GM18858 (cell line): Measurements from ENCODE around the gene BNC2.

ENCODE experiments used
- ATAC-seq: cut with Tn5 transposase; IDR thresholded peaks from one replicate; pipeline ENCODE4 v1.9.1; 2021; ENCODE audit not compliant: unreplicated experiment

Gene BNC2

GRCh38 chr9:16429671-16430070 lies 440.8 kb downstream of the BNC2 start:
- ATAC-seq, result no peak

- ATAC-seq, result no peak
These were observed 442.5 kb downstream of the BNC2 start for GRCh38 chr9:16427873-16428427.

GRCh38 chr9:16426716-16427115 lies 443.8 kb downstream of the BNC2 start:
- no peak for ATAC-seq

GRCh38 chr9:16425562-16426231 lies 444.8 kb downstream of the BNC2 start:
- ATAC-seq, result no peak

GRCh38 chr9:16422114-16422513 lies 448.4 kb downstream of the BNC2 start:
- ATAC-seq, result no peak

GRCh38 chr9:16421532-16421931 lies 448.9 kb downstream of the BNC2 start:
- ATAC-seq, result no peak

GRCh38 chr9:16419124-16419523 lies 451.3 kb downstream of the BNC2 start:
- ATAC-seq, result no peak

GRCh38 chr9:16418721-16419120 lies 451.7 kb downstream of the BNC2 start:
- no peak for ATAC-seq

GRCh38 chr9:16417749-16418148 lies 452.7 kb downstream of the BNC2 start:
- no peak for ATAC-seq

- no peak for ATAC-seq
These were observed 453.3 kb downstream of the BNC2 start for GRCh38 chr9:16417161-16417560.

GRCh38 chr9:16414451-16414850 lies 456.0 kb downstream of the BNC2 start:
- ATAC-seq, result no peak

GRCh38 chr9:16413509-16414016 lies 456.9 kb downstream of the BNC2 start:
- no peak for ATAC-seq

GRCh38 chr9:16412740-16413139 lies 457.7 kb downstream of the BNC2 start:
- no peak for ATAC-seq

GRCh38 chr9:16411311-16411710 lies 459.2 kb downstream of the BNC2 start:
- no peak for ATAC-seq

GRCh38 chr9:16410601-16411280 lies 459.7 kb downstream of the BNC2 start:
- ATAC-seq, result no peak

- ATAC-seq, result no peak
These were observed 462.9 kb downstream of the BNC2 start for GRCh38 chr9:16407617-16408016.

- no peak for ATAC-seq
These were observed 463.8 kb downstream of the BNC2 start for GRCh38 chr9:16406526-16407225.

GRCh38 chr9:16405421-16405820 lies 465.0 kb downstream of the BNC2 start:
- no peak for ATAC-seq

GRCh38 chr9:16401701-16402100 lies 468.8 kb downstream of the BNC2 start:
- ATAC-seq, result no peak

- ATAC-seq, result no peak
These were observed 471.8 kb downstream of the BNC2 start for GRCh38 chr9:16398691-16399090.

GRCh38 chr9:16396389-16396788 lies 474.1 kb downstream of the BNC2 start:
- no peak for ATAC-seq

GRCh38 chr9:16391369-16391768 lies 479.1 kb downstream of the BNC2 start:
- no peak for ATAC-seq
